Liver (tissue), 2 donors: ENCODE data around the gene ZNF771.

Source experiments
- FOXA1 ChIP-seq: IDR thresholded peaks from 2 replicates; pipeline ENCODE4 v1.6.1; 2016; ENCODE audit warnings: antibody characterized with exemption
- RAD21 ChIP-seq, 2 donors: IDR thresholded peaks; 2 replicates each; pipeline ENCODE4 v1.6.1; 2016; ENCODE audit warnings: antibody characterized with exemption in 2 of 2, mild to moderate bottlenecking in 2 of 2
- donor health status: healthy.

- TF ChIP-seq FOXA1 (no peak), RAD21 (IDR thresholded peaks at IDR 0.05) (no peak)
Measured at GRCh38 chr16:30464078-30464477, 56.7 kb downstream of the ZNF771 start.
